Measurements from ENCODE around the gene NRP1. TPM values are rescaled to one million over a fixed set of nuclear protein-coding genes. Genes with fewer than 3 reads are reported as not detected.
A peak's percentile ranks its signal among the peaks of the same experiment; 100 is the strongest.

Gene NRP1
- total and polyA plus RNA-seq, 12 donors = 45.3 to 229 (median 157) TPM

GRCh38 chr10:33180390-33180789 lies 154.1 kb downstream of the NRP1 start:
- no peak for TF ChIP-seq CTCF (IDR thresholded peaks at IDR 0.05)
- Histone ChIP-seq H3K4me3 (no peak overlapping the region), H3K9me3 (no peaks in the 10 kb centered on the region), H3K36me3 (peaks cover 0 to 92% (median 43%) of the 10 kb centered on the region in 9 donors), H3K27ac (peak overlapping the region in 4 of 10 donors; percentile 3 to 69 (median 31)), H3K4me1 (peaks cover 0 to 55% (median 14%) of the 10 kb centered on the region in 9 donors), H3K27me3 (no peaks in the 10 kb centered on the region)
- intact Hi-C loops (cut with DNase I) = no loop called here
- DNase-seq = no peak
- ATAC-seq = peak in 1 of 8 donors; percentile 20
- 86 to 90% methylated on average over 5 of the region's 5 CpGs for WGBS, 2 donors

GRCh38 chr10:33179067-33179466 lies 155.4 kb downstream of the NRP1 start:
- H3K4me3 ChIP-seq = no peak overlapping the region

GRCh38 chr10:33178026-33178755 lies 156.3 kb downstream of the NRP1 start:
- H3K4me3 ChIP-seq = no peak overlapping the region
- no peak for DNase-seq
- peaks cover 0 to 64% (median 20%) of the 10 kb centered on the region in 9 donors for H3K4me1 ChIP-seq
- H3K27ac ChIP-seq = peak overlapping the region in 8 of 10 donors; percentile 29 to 69 (median 45)
- no peaks in the 10 kb centered on the region for H3K9me3 ChIP-seq
- H3K27me3 ChIP-seq = no peaks in the 10 kb centered on the region
- intact Hi-C loops (cut with DNase I) = no loop called here
- 39 to 63% methylated on average over 3 of the region's 3 CpGs for WGBS, 2 donors
- H3K36me3 ChIP-seq = peaks cover 0 to 70% (median 29%) of the 10 kb centered on the region in 9 donors
- no peak for ATAC-seq
- no peak for TF ChIP-seq CTCF (IDR thresholded peaks at IDR 0.05)

More at GRCh38 chr10:33179067-33179466, 155.4 kb downstream of the NRP1 start:
- ATAC-seq (no peak), DNase-seq (no peak)
- 61 to 74% methylated on average over 8 of the region's 8 CpGs for WGBS, 2 donors
- Histone ChIP-seq H3K9me3 (no peaks in the 10 kb centered on the region), H3K4me1 (peaks cover 0 to 64% (median 20%) of the 10 kb centered on the region in 9 donors), H3K27ac (peak overlapping the region in 9 of 10 donors; percentile 11 to 69 (median 54)), H3K27me3 (no peaks in the 10 kb centered on the region), H3K36me3 (peaks cover 0 to 79% (median 36%) of the 10 kb centered on the region in 9 donors)
- intact Hi-C loops (cut with DNase I) = no loop called here
- no peak for TF ChIP-seq CTCF (IDR thresholded peaks at IDR 0.05)

- intact Hi-C loops (cut with DNase I) = no loop called here
- no peaks in the 10 kb centered on the region for H3K9me3 ChIP-seq
- TF ChIP-seq CTCF (IDR thresholded peaks at IDR 0.05) = no peak
- no peak overlapping the region for H3K4me3 ChIP-seq
- no peaks in the 10 kb centered on the region for H3K27me3 ChIP-seq
- H3K36me3 ChIP-seq = peaks cover 0 to 55% (median 17%) of the 10 kb centered on the region in 9 donors
- peaks cover 0 to 64% (median 20%) of the 10 kb centered on the region in 9 donors for H3K4me1 ChIP-seq
- DNase-seq (no peak), ATAC-seq (no peak)
- peak overlapping the region in 3 of 10 donors; percentile 30 to 69 (median 59) for H3K27ac ChIP-seq
- 67 to 72% methylated on average over 2 of the region's 2 CpGs for WGBS, 2 donors
Measured at GRCh38 chr10:33176688-33177087, 157.8 kb downstream of the NRP1 start.
